Central memory CD8-positive, alpha-beta T cell (primary cell): ENCODE measurements around the gene DCAF17.
A peak's percentile ranks its signal among the peaks of the same experiment; 100 is the strongest.

ENCODE experiments used
- ATAC-seq: fragments of 150-1000 bp; cut with Tn5 transposase; replicated peaks from 2 replicates; pipeline ENCODE4 v1.10.0; 2022; ENCODE audit warnings: mild to moderate bottlenecking, moderate FRiP score, moderate number of reproducible peaks; ENCODE audit not compliant: poor library complexity, severe bottlenecking; ENCODE audit errors: extremely low read depth
- DNase-seq, 2 donors: peaks; one replicate each; pipeline ENCODE4 v3.0.0; 2021; ENCODE audit warnings: low spot score in 2 of 2
- H3K27ac Mint-ChIP-seq: one replicate; pipeline ENCODE4 v1.8.0; 2022; ENCODE audit warnings: low read depth, mild to moderate bottlenecking, moderate library complexity, mixed read lengths
- H3K27me3 Mint-ChIP-seq: one replicate; pipeline ENCODE4 v1.8.0; 2022; ENCODE audit warnings: mixed read lengths
- H3K36me3 Mint-ChIP-seq: one replicate; pipeline ENCODE4 v1.8.0; 2022; ENCODE audit warnings: mild to moderate bottlenecking, moderate library complexity, mixed read lengths; ENCODE audit not compliant: insufficient read depth
- H3K4me1 Mint-ChIP-seq: one replicate; pipeline ENCODE4 v1.8.0; 2022; ENCODE audit warnings: mixed read lengths
- H3K4me3 Mint-ChIP-seq: one replicate; pipeline ENCODE4 v1.8.0; 2022; ENCODE audit warnings: mild to moderate bottlenecking, moderate library complexity, mixed read lengths
- H3K9me3 Mint-ChIP-seq: one replicate; pipeline ENCODE4 v1.8.0; 2022; ENCODE audit warnings: mixed read lengths

Gene DCAF17, protein sequence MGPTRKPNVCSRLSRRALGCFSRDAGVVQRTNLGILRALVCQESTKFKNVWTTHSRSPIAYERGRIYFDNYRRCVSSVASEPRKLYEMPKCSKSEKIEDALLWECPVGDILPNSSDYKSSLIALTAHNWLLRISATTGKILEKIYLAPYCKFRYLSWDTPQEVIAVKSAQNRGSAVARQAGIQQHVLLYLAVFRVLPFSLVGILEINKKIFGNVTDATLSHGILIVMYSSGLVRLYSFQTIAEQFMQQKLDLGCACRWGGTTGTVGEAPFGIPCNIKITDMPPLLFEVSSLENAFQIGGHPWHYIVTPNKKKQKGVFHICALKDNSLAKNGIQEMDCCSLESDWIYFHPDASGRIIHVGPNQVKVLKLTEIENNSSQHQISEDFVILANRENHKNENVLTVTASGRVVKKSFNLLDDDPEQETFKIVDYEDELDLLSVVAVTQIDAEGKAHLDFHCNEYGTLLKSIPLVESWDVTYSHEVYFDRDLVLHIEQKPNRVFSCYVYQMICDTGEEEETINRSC

DNA sequence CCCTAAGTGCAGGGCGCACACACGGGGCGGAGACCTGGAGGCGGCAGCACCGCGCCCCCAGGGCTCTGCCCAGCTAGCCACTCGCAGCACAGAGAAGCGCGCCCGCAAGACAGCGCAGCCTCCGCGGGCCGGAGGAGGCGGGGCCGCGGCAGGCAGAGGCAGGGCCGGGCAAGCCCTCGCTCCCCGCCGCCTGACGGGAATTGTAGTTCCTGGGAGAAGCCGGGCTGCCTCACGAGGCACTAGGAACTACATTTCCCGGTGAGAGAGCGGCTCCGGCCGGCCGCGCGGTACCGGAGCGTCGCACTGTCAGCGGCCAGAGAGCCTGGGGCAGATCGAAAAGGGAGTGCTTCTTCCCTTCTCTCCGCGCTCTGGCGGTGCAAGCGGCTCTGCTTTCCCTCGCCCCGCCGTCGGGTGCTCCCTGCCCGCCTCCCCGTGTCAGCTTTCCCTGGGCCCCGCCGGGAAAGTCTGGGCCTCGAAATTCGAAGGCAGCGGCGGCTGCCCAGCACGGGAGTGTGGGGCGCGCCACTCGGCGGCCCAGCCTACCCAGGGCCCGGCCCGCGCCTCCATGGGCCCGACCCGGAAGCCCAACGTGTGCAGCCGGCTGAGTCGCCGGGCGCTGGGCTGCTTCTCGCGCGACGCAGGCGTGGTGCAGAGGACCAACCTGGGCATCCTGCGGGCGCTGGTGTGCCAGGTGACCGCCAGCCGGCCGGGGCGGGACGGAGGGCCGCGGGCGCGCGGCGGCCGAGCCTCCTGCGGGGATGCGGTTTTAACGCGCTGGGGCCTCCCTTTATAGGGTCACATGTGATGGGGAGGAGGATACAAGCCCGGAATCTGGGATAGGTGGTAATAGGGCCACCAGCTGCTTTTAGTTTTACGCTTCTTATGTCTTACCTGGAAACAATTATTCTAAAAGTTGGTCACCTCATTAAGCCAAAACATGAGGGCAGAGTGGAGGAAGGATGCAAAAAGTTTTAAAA, at the start of gene DCAF17:
DCAF17 (plus strand) TSS at position 214 of the 977 bp plus-strand sequence; CDS start at position 566, 352 bp downstream.
- peak within 1 kb of the TSS; percentile 84 for H3K4me3 Mint-ChIP-seq
- peak within 1 kb of the TSS; percentile 94 for H3K27ac Mint-ChIP-seq
- no peaks in the 10 kb centered on the region for H3K27me3 Mint-ChIP-seq
- ATAC-seq (peak; percentile 94), DNase-seq (peak; percentile 82 to 88)
- H3K9me3 Mint-ChIP-seq = no peaks in the 10 kb centered on the region
- peaks cover 48% of the 10 kb centered on the region for H3K4me1 Mint-ChIP-seq
- H3K36me3 Mint-ChIP-seq = peaks cover 24% of the 10 kb centered on the region

DNA sequence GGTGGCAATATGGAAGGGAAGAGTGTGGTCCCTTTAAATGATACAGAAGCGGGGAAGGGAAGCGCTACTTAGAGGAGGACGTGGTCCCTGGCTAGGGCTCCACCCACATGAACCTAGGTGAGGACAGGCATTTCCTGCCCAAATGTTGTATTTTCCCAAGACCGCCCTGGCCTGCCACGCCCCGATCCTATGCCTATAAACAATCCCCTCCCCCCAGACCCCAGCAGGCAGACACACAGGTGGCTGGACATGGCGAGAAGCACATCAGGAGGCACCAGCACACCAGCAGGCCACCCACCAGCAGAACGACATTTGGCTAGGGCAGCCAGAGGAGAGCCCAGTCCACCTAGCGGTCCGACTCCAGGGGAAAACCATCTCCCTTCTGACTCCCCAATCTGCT, 47.4 kb upstream of the DCAF17 start:
- Mint-ChIP-seq H3K9me3 (no peaks in the 10 kb centered on the region), H3K4me1 (peaks cover 5% of the 10 kb centered on the region), H3K27ac (peak overlapping the region; percentile 12), H3K27me3 (no peaks in the 10 kb centered on the region), H3K36me3 (peaks cover 2% of the 10 kb centered on the region), H3K4me3 (no peak overlapping the region)
- no peak for DNase-seq
- ATAC-seq = no peak

DNA sequence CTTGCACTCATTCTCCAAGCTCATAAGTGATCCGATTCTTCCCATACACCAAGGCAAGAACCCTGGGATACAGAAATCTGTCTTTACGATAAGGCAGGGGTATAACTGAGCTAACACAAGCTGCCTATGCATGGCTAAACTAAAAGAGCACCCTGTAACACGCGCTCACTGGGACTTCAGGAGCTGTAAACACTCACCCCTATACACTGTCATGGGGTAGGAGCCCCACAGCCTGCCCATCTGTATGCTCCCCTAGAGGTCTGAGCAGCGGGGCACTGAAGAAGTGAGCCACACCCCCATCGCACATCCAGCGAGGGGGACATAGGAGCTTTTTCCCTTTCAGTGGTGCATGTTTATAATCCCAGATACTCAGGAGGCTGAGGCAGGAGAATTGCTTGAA, 47.0 kb upstream of the DCAF17 start:
- ATAC-seq (no peak), DNase-seq (no peak)
- peaks cover 2% of the 10 kb centered on the region for H3K36me3 Mint-ChIP-seq
- no peaks in the 10 kb centered on the region for H3K27me3 Mint-ChIP-seq
- H3K27ac Mint-ChIP-seq = no peak overlapping the region
- peaks cover 5% of the 10 kb centered on the region for H3K4me1 Mint-ChIP-seq
- H3K9me3 Mint-ChIP-seq = no peaks in the 10 kb centered on the region
- no peak overlapping the region for H3K4me3 Mint-ChIP-seq

DNA sequence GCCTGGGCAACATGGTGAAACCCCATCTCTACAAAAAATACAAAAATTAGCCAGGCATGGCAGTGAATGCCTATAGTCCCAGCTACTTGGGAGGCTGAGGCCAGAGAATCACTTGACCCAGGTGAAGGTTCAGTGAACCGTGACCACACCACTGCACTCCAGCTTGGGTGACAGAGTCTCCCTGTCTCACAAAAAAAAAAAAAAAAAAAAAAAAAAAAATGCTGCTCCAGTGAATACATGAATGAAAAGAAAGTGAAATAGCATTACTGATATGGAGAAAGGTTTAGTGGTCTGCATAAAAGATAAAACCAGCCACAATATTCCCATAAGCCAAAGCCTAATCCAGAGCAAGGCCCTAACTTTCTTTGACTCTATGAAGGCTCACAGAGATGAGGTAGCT, 44.7 kb upstream of the DCAF17 start:
- Mint-ChIP-seq H3K4me1 (peaks cover 5% of the 10 kb centered on the region), H3K27me3 (no peaks in the 10 kb centered on the region), H3K27ac (no peak overlapping the region), H3K36me3 (peaks cover 2% of the 10 kb centered on the region), H3K4me3 (no peak overlapping the region), H3K9me3 (no peaks in the 10 kb centered on the region)
- ATAC-seq = no peak
- no peak for DNase-seq

DNA sequence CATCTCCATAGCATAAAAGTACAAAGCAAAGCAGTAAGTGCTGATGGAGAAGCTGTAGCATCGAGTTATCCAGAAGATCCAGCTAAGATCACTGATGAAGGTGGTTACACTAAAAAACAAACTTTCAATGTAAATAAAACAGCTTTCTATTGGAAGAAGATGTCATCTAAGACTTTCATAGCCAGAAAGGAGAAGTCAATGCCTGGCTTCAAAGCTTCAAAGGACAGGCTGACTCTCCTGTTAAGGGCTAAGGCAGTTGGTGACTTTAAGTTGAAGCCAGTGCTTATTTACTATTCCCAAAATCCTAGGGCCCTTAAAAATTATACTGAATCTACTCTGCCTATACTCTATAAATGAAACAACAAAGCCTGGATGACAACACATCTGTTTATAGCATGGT, 44.2 kb upstream of the DCAF17 start:
- H3K36me3 Mint-ChIP-seq = no peaks in the 10 kb centered on the region
- DNase-seq = no peak
- no peak for ATAC-seq
- no peak overlapping the region for H3K4me3 Mint-ChIP-seq
- no peak overlapping the region for H3K27ac Mint-ChIP-seq
- peaks cover 5% of the 10 kb centered on the region for H3K4me1 Mint-ChIP-seq
- no peaks in the 10 kb centered on the region for H3K9me3 Mint-ChIP-seq
- no peaks in the 10 kb centered on the region for H3K27me3 Mint-ChIP-seq

DNA sequence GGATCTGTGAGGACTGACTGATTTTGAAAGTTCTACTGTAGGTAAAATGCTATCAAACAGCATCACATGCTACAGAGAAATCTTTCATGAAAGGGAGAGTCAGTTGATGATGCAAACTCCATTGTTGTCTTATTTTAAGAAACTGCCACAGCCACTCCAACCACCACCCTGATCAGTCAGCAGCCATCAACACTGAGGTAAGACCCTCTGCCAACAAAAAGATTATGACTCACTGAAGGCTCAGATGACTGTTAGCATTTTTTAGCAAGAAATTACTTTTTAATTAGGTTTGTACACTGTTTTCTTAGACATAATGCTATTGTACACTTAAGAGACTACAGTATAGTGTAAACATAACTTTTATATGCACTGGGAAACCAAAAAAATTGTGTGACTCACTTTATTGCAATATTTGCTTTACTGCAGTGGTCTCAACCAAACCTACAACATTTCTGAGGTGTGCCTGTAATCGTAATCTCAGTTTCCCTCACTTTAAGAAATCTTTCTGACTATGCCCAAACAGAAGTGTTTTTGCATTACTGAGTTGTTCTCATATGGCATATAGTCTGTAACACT, 43.0 kb upstream of the DCAF17 start:
- DNase-seq = no peak
- no peak overlapping the region for H3K4me3 Mint-ChIP-seq
- peaks cover 5% of the 10 kb centered on the region for H3K4me1 Mint-ChIP-seq
- H3K27ac Mint-ChIP-seq = no peak overlapping the region
- no peaks in the 10 kb centered on the region for H3K9me3 Mint-ChIP-seq
- H3K36me3 Mint-ChIP-seq = no peaks in the 10 kb centered on the region
- ATAC-seq = no peak
- H3K27me3 Mint-ChIP-seq = no peaks in the 10 kb centered on the region

DNA sequence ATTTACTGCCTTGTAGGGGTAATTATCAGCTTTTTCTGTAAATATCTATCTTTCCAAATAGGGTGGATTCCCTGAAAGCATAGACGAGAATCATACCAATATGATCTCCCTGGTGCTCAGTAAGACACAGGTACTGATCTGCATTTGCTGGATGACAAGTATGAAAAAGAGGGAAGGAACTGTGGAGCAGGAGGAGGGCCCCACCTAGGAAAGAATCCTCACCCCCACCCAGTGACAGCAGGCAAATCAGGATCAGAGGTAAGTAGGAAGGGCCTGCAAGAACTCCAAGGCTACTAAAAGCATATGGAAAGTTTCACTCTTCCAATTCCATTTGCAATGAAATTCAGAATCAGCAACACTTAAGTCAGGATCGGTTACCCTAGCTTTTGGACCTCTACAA, 42.5 kb upstream of the DCAF17 start:
- Mint-ChIP-seq H3K27me3 (no peaks in the 10 kb centered on the region), H3K9me3 (no peaks in the 10 kb centered on the region), H3K27ac (no peak overlapping the region), H3K4me3 (no peak overlapping the region), H3K36me3 (no peaks in the 10 kb centered on the region), H3K4me1 (peaks cover 5% of the 10 kb centered on the region)
- no peak for DNase-seq
- no peak for ATAC-seq

DNA sequence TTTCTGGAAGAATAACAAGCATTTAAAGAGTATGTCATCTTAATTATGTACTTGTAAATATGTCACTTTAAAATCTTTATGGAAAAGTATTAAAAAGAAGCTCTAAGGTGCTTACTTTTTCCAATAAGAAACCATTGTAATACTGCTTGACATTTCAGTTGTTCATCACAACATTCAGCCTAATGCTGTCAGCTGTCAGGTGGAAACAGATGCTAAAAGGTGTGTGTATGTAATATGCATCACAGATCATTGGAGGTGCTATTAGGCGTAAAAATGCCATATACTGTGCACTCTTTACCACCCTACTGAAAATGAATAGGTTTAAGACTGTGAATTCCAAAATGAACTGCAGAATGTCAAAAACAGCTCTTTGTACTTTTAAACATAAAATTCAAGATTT, 40.5 kb upstream of the DCAF17 start:
- no peaks in the 10 kb centered on the region for H3K36me3 Mint-ChIP-seq
- H3K27me3 Mint-ChIP-seq = no peaks in the 10 kb centered on the region
- DNase-seq = no peak
- no peaks in the 10 kb centered on the region for H3K4me1 Mint-ChIP-seq
- H3K4me3 Mint-ChIP-seq = no peak overlapping the region
- no peak overlapping the region for H3K27ac Mint-ChIP-seq
- ATAC-seq = no peak
- no peaks in the 10 kb centered on the region for H3K9me3 Mint-ChIP-seq

DNA sequence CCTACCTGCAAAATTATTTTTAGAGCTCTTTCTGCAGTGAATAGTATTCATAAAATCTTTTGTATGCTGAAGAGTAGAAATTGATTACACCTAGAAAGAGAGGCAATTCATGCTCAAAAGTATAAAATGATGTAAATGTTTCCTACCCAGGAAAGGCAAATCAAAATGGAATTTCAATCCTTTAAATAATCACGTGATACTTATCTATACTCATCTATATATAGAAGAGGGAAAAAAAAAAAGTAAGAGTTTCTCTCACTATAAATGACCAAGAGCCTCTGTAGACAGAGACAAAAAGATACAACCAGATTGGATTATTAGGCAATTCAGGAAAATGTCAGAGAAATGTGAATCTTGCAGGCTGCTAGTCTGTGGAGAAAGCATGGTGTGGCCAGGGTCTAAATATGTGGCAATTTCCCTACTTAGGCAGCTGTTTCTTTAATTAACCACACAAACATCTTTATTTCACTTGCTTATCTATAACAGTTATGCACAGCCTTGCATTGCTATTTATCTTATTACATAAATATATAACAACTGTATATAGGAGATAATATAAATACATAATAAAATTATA, 39.8 kb upstream of the DCAF17 start:
- no peak overlapping the region for H3K4me3 Mint-ChIP-seq
- no peak for ATAC-seq
- no peaks in the 10 kb centered on the region for H3K27me3 Mint-ChIP-seq
- no peak for DNase-seq
- peaks cover 4% of the 10 kb centered on the region for H3K4me1 Mint-ChIP-seq
- no peaks in the 10 kb centered on the region for H3K9me3 Mint-ChIP-seq
- H3K27ac Mint-ChIP-seq = peak overlapping the region; percentile 2
- no peaks in the 10 kb centered on the region for H3K36me3 Mint-ChIP-seq

DNA sequence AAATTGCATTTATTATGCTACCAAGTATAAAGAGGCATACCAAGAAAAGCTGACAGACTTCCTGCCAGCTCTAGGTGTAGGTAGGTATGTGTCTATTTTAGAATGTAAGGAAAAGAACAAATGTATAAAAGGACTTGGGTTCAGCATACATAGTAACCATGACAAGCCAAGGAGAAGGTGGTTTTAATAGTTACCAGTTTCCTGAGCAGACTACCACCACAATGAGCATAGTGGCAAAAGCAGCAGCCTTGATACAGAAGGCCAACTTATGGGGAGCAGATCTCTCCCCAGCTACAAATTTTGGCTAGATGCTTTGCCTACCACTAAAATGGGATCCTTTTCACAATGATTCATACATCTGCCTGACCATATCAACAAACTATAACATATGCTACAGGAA, 34.7 kb upstream of the DCAF17 start:
- no peaks in the 10 kb centered on the region for H3K27me3 Mint-ChIP-seq
- H3K4me3 Mint-ChIP-seq = no peak overlapping the region
- DNase-seq = no peak
- H3K36me3 Mint-ChIP-seq = no peaks in the 10 kb centered on the region
- peaks cover 6% of the 10 kb centered on the region for H3K9me3 Mint-ChIP-seq
- no peak overlapping the region for H3K27ac Mint-ChIP-seq
- no peak for ATAC-seq
- peaks cover 12% of the 10 kb centered on the region for H3K4me1 Mint-ChIP-seq

DNA sequence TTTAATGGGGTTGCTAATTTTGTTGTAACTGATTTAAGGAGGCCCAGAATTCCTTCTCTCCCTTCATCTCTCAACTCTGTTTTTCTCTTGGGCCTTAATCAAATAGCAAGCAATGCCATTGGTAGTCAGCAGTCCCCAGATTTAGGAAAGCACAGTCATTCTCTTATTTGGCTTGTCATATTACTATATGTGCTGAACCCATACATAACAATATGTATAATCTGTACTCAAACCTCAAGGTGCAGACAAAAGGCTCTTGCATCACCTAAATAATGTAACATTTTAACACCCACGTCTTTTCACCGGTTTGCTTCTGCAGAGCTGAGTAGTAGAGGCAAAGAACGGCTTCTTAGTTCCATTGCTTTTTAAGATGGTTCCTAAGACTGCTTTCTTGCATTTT, 33.6 kb upstream of the DCAF17 start:
- H3K36me3 Mint-ChIP-seq = no peaks in the 10 kb centered on the region
- no peak overlapping the region for H3K27ac Mint-ChIP-seq
- H3K4me1 Mint-ChIP-seq = peaks cover 20% of the 10 kb centered on the region
- peaks cover 6% of the 10 kb centered on the region for H3K9me3 Mint-ChIP-seq
- DNase-seq (no peak), ATAC-seq (no peak)
- no peak overlapping the region for H3K4me3 Mint-ChIP-seq
- no peaks in the 10 kb centered on the region for H3K27me3 Mint-ChIP-seq

DNA sequence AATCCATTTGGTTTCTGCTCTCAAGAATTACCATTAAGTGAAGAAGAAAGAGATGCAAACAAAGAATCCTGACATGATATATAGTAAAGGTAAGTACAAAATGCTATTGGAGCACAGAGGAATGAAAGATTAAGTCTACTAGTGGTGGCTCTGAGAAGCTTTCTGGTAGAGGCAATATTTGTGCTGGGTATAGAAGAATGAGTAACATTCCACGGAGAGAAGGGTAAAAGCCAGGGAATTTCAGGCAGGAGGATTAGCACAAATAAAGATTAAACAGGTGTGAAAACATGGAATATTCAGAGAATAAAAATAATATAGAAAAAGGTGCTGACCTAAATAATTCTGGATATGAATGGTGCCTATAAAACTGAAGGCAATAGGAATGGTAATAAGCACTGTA, 32.1 kb upstream of the DCAF17 start:
- Mint-ChIP-seq H3K4me1 (peaks cover 25% of the 10 kb centered on the region), H3K27me3 (no peaks in the 10 kb centered on the region)

More for the DNA sequence above, 32.1 kb upstream of the DCAF17 start:
- no peak for ATAC-seq
- Mint-ChIP-seq H3K9me3 (peaks cover 6% of the 10 kb centered on the region), H3K36me3 (no peaks in the 10 kb centered on the region), H3K27ac (no peak overlapping the region), H3K4me3 (no peak overlapping the region)
- DNase-seq = no peak
